ENCODE measurements around the gene CACFD1. TPM values are rescaled to one million over a fixed set of nuclear protein-coding genes. Genes with fewer than 3 reads are reported as not detected.

The CACFD1 gene
- total and polyA plus RNA-seq, 2 donors (not counting 3 experiments of a cell fraction or from before 2014, with no cell fraction given) = 9.7 to 11.5 TPM

DNA sequence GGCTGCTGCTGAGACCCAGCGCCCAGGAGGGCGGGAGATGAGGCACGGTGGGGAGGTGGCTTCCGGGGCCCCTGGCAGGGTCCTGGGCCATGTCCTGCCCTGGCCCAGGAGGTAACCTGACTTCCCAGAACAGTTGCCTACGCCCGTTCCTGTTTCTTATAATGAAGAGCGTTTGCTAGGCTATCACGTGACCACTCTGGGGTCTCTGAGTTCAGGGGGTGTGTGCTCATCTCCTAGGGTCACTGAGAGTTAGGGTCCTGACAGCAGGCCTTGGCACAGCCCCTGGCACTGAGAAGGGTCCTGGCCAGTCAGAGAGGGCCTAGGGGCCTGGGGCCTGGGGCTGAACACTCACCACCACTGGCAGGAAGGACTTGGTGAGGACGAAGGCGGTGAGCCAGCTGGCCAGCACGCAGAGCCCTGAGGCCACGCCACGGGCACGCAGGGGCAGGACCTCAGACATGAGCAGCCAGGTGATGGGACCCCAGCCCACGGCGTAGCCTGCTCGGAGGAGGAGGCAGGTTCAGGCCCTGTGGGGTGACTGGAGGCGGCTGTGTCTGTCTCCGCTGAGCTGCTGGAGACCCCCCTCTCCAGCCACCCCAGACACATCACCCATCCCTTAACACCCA lies 13.1 kb downstream of the CACFD1 start:
- Histone ChIP-seq H2AFZ (ENCODE audit: low read depth, low read length) (no peak overlapping the region), H3K9ac (replicated peaks; ENCODE audit: extremely low read depth, insufficient read depth, low read length) (no peak overlapping the region), H3K4me2 (ENCODE audit: insufficient read depth, low read length) (no peak overlapping the region), H3K79me2 (ENCODE audit: control insufficient read depth, insufficient read depth, low read length) (peaks cover 2% of the 10 kb centered on the region), H3K36me3 (ENCODE audit: control insufficient read depth in 2 of 2, extremely low read depth in 1 of 2, insufficient read depth in 2 of 2, low read length in 2 of 2) (peaks cover 3 to 36% of the 10 kb centered on the region in 2 experiments), H3K27me3 (ENCODE audit: control insufficient read depth in 2 of 2, insufficient read depth in 2 of 2, low read length in 2 of 2) (no peaks in the 10 kb centered on the region), H3K4me1 (ENCODE audit: control insufficient read depth, extremely low read depth, insufficient read depth, low read length) (peaks cover 2% of the 10 kb centered on the region), H3K9me3 (replicated peaks; ENCODE audit: control insufficient read depth, insufficient read depth, low read length) (no peaks in the 10 kb centered on the region), H3K9me1 (replicated peaks; ENCODE audit: control insufficient read depth, extremely low read depth, insufficient read depth, low read length) (no peaks in the 10 kb centered on the region), H3K4me3 (replicated peaks in 1 of 3; ENCODE audit: insufficient read depth in 1 of 3, low read depth in 1 of 3, low read length in 3 of 3) (no peak overlapping the region), H4K20me1 (replicated peaks; ENCODE audit: control insufficient read depth, extremely low read depth, insufficient read depth, low read length) (no peaks in the 10 kb centered on the region), H3K27ac (ENCODE audit: insufficient read depth, low read depth, low read length) (no peak overlapping the region)
- ChIA-PET CTCF (interaction anchor here (1.7 kb wide), 1 partner anchor 14 kb away, joined by 3 read pairs; no protein-coding TSS in a partner anchor), POLR2A (interaction anchor here (1.4 kb wide), 1 partner anchor 13 kb away, joined by 3 read pairs; the partner anchor contains the start of gene CACFD1)
- no peak for TF ChIP-seq CTCF (IDR thresholded peaks at IDR 0.05; ENCODE audit: extremely low read depth in 1 of 2, insufficient read depth in 1 of 2, low read depth in 1 of 2, low read length in 2 of 2)
- TF ChIP-seq POLR2AphosphoS5 (IDR thresholded peaks at IDR 0.05; ENCODE audit: insufficient read depth, low read depth, low read length) = no peak
- no peak for TF ChIP-seq POLR2A (IDR thresholded peaks at IDR 0.05; ENCODE audit: low read depth, low read length)
- TF ChIP-seq, protein P1, sequence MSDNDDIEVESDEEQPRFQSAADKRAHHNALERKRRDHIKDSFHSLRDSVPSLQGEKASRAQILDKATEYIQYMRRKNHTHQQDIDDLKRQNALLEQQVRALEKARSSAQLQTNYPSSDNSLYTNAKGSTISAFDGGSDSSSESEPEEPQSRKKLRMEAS (IDR thresholded peaks at IDR 0.05; ENCODE audit: insufficient read depth, insufficient read length) = no peak
- no peak for TF ChIP-seq EZH2 (IDR thresholded peaks at IDR 0.05; ENCODE audit: borderline replicate concordance, low read depth, low read length, severe bottlenecking)
- TF ChIP-seq FOS (IDR thresholded peaks at IDR 0.05; ENCODE audit: borderline replicate concordance, insufficient read depth, low read length) = no peak
- no peak for TF ChIP-seq GATA2 (IDR thresholded peaks at IDR 0.05; ENCODE audit: insufficient read depth, insufficient read length, low read depth, low read length)
- no peak for TF ChIP-seq MYC (IDR thresholded peaks at IDR 0.05; ENCODE audit: low read depth, low read length)
- no peak for TF ChIP-seq JUN (IDR thresholded peaks at IDR 0.05; ENCODE audit: borderline replicate concordance, insufficient read depth, insufficient read length, low read depth)
- intact Hi-C loops (cut with micrococcal nuclease) = no loop called here
- dilution Hi-C loops (cut with MboI; ENCODE audit: extremely low pct_ligation_motif_present, low sequenced_read_pairs) = no loop called here
- FAIRE-seq = no peak
- DNase-seq (ENCODE audit: low read depth, low spot score) = no peak
- BruUV-seq (replicated peaks) = no TSS peak

All from endothelial cell of umbilical vein (primary cell).